NCI-H1694 treated with DMSO at 0.1 percent for 48 hours (cell line): Measurements from ENCODE around the gene ITCH.
"Not testable (repeated sequence)": the region's sequence is repeated elsewhere in the genome, so short reads cannot be mapped to it uniquely, and the experiment has no call there.

Source experiments
- DNase-seq: peaks from one replicate; lab custom pipeline; 2025; lab: John Stamatoyannopoulos, UW

ITCH gene

GRCh38 chr20:34344238-34344637, 18.8 kb upstream of the ITCH start:
- no peak for DNase-seq

DNA sequence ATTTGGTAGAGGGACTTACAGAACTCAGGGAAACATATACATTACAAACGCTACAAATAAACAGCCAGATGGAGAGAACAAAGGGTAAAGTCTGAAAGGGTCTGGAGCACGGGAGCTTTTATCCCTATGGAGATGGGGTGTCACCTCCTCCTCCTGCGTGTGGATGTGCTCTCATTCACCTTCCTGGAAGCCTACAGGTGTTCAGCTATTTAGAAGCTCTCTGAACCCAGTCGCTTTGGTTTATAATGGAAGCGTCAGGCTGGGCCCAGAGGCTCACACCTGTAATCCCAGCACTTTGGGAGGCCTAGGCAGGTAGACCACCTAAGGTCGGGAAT, 17.7 kb upstream of the ITCH start:
- DNase-seq, result no peak

DNA sequence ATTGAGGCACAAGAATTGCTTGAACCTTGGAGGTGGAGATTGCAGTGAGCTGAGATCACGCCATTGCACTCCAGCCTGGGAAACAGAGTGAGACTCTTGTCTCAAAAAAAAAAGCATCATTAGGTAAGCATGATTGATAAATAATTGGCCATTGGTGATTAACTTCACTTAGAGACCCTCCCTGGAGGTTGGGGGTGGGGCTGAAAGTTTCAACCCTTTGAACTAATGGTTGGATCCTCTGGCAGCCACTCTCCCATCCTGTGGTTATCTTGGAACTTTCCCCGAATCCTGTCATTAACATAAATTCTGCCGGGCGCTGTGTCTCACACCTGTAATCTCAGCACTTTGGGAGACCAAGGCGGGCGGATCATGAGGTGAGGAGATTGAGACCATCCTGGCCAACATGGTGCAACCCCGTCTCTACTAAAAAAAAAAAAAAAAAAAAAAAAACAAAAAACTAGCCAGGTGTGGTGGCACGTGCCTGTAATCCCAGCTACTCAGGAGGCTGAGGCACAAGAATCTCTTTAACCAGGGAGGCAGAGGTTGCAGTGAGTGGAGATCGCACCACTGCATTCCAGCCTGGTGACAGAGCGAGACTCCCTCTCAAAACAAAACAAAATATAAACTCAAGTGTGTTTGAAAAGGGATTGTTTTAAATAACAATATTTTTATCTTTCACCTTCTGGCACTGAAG, 17.1 kb upstream of the ITCH start:
- not testable (repeated sequence) for DNase-seq

DNA sequence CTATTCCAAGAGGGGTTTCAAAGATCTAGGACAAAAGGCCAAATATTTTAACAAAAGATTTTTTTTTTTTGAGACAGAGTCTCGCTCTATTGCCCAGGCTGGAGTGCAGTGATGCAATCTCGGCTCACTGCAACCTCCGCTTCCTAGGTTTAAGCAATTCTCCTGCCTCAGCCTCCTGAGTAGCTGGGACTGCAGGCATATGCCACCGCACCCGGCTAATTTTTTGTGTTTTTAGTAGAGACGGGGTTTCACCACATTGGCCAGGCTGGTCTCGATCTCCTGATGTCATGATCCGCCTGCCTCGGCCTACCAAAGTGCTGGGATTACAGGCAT, 16.6 kb upstream of the ITCH start:
- DNase-seq, result not testable (repeated sequence)

GRCh38 chr20:34347571-34347970, 15.5 kb upstream of the ITCH start:
- no peak for DNase-seq

DNA sequence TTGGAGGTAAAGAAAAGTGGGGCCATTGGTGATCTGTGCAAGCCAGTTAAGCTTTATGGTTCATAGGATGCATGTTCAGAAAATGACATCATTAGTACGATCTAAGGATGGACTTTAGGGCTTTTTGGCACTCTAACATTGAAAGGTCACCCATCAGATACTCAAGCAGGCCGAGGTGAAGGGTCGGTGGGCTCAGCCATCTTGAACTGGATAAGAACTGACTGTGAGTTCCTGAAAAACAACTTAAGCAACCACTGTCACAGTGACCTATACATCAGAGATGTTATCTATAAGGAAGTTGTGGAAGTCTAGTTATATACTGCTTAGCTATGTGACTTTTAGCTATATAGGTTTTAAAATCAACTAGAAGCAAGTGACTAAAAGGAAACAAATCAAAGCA, 13.0 kb upstream of the ITCH start:
- no peak for DNase-seq

DNA sequence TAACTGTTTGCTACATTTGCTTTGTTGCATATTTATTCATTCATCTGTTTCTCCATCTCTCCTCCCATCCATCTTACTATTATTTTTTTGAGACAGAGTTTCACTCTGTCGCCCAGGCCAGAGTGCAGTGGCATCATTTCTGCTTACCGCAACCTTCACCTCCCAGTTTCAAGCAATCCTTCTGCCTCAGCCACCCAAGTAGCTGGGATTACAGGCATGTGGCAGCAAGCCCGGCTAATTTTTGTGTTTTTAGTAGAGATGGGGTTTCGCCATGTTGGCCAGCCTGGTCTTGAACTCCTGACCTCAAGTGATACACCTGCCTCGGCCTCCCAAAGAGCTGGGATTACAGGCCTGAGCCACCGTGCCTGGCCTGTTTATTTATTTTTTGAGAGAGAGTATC, 9.6 kb upstream of the ITCH start:
- not testable (repeated sequence) for DNase-seq

- no peak for DNase-seq
Observed at GRCh38 chr20:34355427-34355826, 7.6 kb upstream of the ITCH start.

- DNase-seq, result not testable (repeated sequence)
Observed at GRCh38 chr20:34359729-34360128, 3.3 kb upstream of the ITCH start.

DNA sequence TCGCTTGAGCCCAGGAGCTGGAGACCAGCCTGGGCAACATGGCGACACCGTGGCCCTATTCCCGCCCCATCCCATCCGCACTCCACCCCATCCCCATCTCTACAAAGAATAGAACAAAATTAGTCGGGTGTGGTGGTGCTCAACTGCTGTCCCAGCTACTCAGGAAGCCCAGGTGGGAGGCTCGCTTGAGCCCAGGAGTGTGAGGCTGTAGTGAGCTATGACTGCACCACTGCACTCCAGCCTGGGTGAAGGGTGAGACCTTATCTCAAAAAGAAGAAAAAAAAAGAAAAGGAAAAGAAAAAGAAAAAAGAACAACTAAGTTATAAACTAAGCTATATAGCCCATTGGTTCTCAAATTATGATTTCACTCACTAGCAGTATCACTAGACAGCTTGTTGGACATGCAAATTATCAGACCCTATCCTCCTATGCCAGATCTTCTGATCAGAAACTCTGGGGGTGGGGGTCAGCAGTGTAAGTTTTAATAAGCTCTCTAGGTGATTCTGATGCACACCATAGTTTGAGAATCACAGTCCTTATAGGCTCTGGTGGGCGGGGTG, 491 bp upstream of the ITCH start:
- DNase-seq, result no peak

DNA sequence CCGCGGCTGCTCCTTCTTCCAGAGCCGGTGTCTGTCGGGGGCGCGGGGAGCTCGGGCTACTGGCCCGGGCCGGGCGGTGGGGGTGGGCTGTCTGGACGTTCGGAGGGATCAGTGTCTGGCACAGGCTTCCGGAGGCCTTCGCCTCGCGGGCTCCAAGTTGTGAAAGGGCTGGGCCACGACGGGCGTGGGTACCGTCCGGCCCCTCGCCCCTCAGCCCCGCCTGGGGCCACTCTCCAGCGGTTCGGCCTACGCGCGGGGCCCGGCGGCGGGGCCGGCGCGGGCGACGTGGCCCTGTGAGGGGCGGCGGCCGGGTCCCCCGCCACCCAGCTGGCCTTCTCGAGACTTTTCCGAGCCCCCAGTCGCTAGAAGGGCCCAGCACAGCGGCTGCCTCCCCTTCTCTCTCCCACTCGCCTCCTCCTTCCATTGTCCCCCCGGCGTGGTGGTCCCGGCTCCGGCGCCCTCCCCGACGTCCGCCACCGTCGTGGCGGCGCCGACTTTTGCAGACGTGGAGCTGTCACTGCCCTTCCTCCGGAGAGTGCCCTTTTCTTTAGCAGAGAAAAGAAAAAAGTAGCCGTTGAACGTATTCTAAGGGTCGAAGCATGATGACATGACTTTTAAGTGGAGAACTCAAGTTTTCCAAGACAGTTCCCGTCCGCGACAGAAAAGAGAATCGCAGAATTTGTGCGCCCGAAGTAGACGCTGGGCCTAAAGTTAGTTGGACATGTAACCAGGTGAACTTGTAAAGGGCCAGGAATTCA, 571 bp downstream of the ITCH start:
- DNase-seq, result no peak

- DNase-seq, result no peak
Observed at GRCh38 chr20:34364223-34364506, 1.1 kb downstream of the ITCH start.

DNA sequence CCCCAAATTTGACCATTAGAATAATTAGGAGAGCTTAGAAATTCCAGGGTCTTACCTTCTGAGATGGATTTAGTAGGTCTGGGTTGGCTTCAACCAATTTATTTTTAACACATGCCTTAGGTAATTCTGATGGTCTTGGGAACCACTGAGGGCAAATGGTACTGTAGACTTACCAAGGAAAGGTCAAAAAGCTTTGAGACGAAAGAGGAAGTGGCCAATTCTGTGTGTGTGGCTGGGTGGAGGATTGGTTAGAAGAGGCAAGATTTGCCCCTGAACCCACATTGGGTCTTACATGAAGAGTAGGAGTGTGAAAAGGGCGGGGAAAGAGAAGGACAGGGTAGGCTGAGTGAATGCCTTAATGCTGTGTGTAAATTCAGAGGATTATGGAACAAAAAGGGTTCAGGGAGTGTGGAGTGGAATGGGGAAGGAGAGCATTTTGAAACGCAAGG, 2.7 kb downstream of the ITCH start:
- DNase-seq, result no peak

- no peak for DNase-seq
Observed at GRCh38 chr20:34367155-34367554, 4.1 kb downstream of the ITCH start.

GRCh38 chr20:34367911-34368310, 4.8 kb downstream of the ITCH start:
- not testable (repeated sequence) for DNase-seq

GRCh38 chr20:34368547-34368946, 5.5 kb downstream of the ITCH start:
- no peak for DNase-seq

GRCh38 chr20:34369265-34369664, 6.2 kb downstream of the ITCH start:
- DNase-seq, result no peak

GRCh38 chr20:34370062-34370461, 7.0 kb downstream of the ITCH start:
- no peak for DNase-seq

- no peak for DNase-seq
Observed at GRCh38 chr20:34373445-34373844, 10.4 kb downstream of the ITCH start.

- DNase-seq, result no peak
Observed at GRCh38 chr20:34374209-34374760, 11.2 kb downstream of the ITCH start.

- no peak for DNase-seq
Observed at GRCh38 chr20:34375977-34376430, 12.9 kb downstream of the ITCH start.

- DNase-seq, result no peak
Observed at GRCh38 chr20:34377072-34377847, 14.2 kb downstream of the ITCH start.

GRCh38 chr20:34382174-34382573, 19.1 kb downstream of the ITCH start:
- DNase-seq, result no peak
